Measurements from ENCODE around the gene MZT1.

The MZT1 gene

DNA sequence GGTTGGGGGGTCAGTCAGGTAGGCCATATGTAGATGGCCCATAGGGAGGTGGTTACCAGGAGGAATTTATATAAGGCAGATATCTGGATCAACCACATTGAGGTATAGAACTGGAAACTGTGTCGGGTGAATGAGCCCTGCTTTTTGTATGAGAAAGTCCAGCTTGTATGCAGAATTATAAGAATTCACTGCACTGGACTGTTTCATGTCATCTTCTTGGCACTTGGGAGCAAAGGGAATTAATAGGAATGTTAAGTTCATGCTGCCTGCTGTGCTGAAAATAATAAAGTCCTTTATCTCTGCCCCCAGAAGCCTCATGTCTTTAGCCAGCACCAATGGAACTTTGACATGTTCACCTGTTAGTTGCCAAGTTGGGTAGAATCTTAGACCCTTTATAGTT is 12.6 kb upstream of the MZT1 start:
- Histone ChIP-seq H3K9me3 (ENCODE audit: control insufficient read depth, insufficient read depth, low read depth, low read length) (no peaks in the 10 kb centered on the region), H3K4me1 (ENCODE audit: control insufficient read depth, insufficient read depth, low read length) (no peaks in the 10 kb centered on the region), H3K27ac (ENCODE audit: extremely low read depth, low read depth, low read length) (no peak overlapping the region), H3K36me3 (ENCODE audit: control insufficient read depth in 2 of 2, insufficient read depth in 1 of 2, low read length in 2 of 2) (peaks cover 6 to 85% of the 10 kb centered on the region in 2 experiments), H3K4me3 (ENCODE audit: low read depth, low read length) (no peak overlapping the region)
- ChIA-PET CTCF (no interaction called here), POLR2A (no interaction called here)
- TF ChIP-seq SCRT1 (tag by site-specific recombination; IDR thresholded peaks at IDR 0.05; ENCODE audit: borderline replicate concordance) = no peak
- TF ChIP-seq ZNF639 (tag by site-specific recombination; IDR thresholded peaks at IDR 0.05) = no peak
- no peak for TF ChIP-seq ZNF654 (tag by site-specific recombination; IDR thresholded peaks at IDR 0.05; ENCODE audit: low read depth)
- TF ChIP-seq ZNF138 (tag by site-specific recombination; IDR thresholded peaks at IDR 0.05; ENCODE audit: borderline replicate concordance) = no peak
- no peak for TF ChIP-seq HOXC10 (CRISPR knock-in tag; IDR thresholded peaks at IDR 0.05)
- TF ChIP-seq ZNF561 (tag by site-specific recombination; IDR thresholded peaks at IDR 0.05; ENCODE audit: borderline replicate concordance) = no peak

DNA sequence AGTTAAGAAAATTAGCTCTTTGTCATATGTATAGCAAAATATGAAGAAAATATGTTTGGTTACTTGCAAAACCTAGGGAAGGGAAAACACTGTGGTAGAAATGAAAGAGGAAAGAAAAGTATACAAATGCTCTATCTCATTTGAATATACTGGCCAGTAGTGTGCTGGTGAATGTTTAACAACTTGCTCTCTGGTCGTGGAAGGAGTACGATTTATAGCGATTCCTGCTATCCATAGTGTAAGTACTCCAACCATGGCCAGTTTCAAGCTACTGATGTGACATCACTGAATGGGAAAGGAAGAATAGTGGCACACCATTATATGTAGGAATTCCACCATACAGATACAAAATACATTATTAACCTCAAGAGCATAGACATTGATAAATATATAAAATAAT is 9.6 kb upstream of the MZT1 start:
- ChIA-PET POLR2A (no interaction called here), CTCF (no interaction called here)
- Histone ChIP-seq H3K9me3 (ENCODE audit: control insufficient read depth, insufficient read depth, low read depth, low read length) (no peaks in the 10 kb centered on the region), H3K4me3 (ENCODE audit: low read depth, low read length) (no peak overlapping the region), H3K27ac (ENCODE audit: extremely low read depth, low read depth, low read length) (no peak overlapping the region), H3K4me1 (ENCODE audit: control insufficient read depth, insufficient read depth, low read length) (no peaks in the 10 kb centered on the region), H3K36me3 (ENCODE audit: control insufficient read depth in 2 of 2, insufficient read depth in 1 of 2, low read length in 2 of 2) (peaks cover 6 to 82% of the 10 kb centered on the region in 2 experiments)
- TF ChIP-seq ZNF155 (tag by site-specific recombination; IDR thresholded peaks at IDR 0.05) (no peak), FEZF1 (tag by site-specific recombination; IDR thresholded peaks at IDR 0.05) (no peak), ZNF560 (tag by site-specific recombination; IDR thresholded peaks at IDR 0.05; ENCODE audit: borderline replicate concordance) (no peak), ZFP69B (tag by site-specific recombination; IDR thresholded peaks at IDR 0.05) (no peak), ZNF26 (tag by site-specific recombination; IDR thresholded peaks at IDR 0.05) (no peak), ZNF514 (tag by site-specific recombination; IDR thresholded peaks at IDR 0.05) (no peak)
- TF ChIP-seq, protein P1, sequence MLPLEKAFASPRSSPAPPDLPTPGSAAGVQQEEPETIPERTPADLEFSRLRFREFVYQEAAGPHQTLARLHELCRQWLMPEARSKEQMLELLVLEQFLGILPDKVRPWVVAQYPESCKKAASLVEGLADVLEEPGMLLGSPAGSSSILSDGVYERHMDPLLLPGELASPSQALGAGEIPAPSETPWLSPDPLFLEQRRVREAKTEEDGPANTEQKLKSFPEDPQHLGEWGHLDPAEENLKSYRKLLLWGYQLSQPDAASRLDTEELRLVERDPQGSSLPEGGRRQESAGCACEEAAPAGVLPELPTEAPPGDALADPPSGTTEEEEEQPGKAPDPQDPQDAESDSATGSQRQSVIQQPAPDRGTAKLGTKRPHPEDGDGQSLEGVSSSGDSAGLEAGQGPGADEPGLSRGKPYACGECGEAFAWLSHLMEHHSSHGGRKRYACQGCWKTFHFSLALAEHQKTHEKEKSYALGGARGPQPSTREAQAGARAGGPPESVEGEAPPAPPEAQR (tag by site-specific recombination; IDR thresholded peaks at IDR 0.05) = no peak
- TF ChIP-seq, protein P2, sequence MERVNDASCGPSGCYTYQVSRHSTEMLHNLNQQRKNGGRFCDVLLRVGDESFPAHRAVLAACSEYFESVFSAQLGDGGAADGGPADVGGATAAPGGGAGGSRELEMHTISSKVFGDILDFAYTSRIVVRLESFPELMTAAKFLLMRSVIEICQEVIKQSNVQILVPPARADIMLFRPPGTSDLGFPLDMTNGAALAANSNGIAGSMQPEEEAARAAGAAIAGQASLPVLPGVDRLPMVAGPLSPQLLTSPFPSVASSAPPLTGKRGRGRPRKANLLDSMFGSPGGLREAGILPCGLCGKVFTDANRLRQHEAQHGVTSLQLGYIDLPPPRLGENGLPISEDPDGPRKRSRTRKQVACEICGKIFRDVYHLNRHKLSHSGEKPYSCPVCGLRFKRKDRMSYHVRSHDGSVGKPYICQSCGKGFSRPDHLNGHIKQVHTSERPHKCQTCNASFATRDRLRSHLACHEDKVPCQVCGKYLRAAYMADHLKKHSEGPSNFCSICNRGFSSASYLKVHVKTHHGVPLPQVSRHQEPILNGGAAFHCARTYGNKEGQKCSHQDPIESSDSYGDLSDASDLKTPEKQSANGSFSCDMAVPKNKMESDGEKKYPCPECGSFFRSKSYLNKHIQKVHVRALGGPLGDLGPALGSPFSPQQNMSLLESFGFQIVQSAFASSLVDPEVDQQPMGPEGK (tag by site-specific recombination; IDR thresholded peaks at IDR 0.05) = no peak

DNA sequence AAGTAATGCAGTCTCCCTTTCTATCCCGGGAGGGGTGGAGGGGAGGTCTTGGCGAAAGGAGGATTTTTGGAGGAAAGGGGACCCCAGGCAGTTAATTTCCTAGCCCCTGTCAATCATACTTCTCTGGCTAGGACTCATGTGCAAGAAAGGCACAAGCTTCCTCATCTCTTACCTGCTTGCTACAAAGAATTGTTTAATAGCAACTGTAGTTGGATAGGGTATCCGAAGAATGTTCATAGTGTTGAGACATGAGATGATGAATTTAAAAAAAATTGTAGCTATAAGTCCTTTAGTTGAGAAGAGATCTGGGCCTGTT is 819 bp upstream of the MZT1 start:
- CTCF ChIA-PET = interaction anchor here (0.6 kb wide), 2 partner anchors 46 to 86 kb away, joined by 3 to 4 read pairs; no protein-coding TSS in a partner anchor
- H3K27ac ChIP-seq (ENCODE audit: extremely low read depth, low read depth, low read length) = no peak overlapping the region; the same call in 1 of the 2 replicates

More for the DNA sequence above, 819 bp upstream of the MZT1 start:
- H3K36me3 ChIP-seq (ENCODE audit: control insufficient read depth in 2 of 2, insufficient read depth in 1 of 2, low read length in 2 of 2) = peaks cover 0 to 56% of the 10 kb centered on the region in 2 experiments; a peak in 1 of 3 replicates
- H3K4me1 ChIP-seq (ENCODE audit: control insufficient read depth, insufficient read depth, low read length) = no peaks in the 10 kb centered on the region
- no peaks in the 10 kb centered on the region for H3K9me3 ChIP-seq (ENCODE audit: control insufficient read depth, insufficient read depth, low read depth, low read length)
- TF ChIP-seq ZNF426 (tag by site-specific recombination; IDR thresholded peaks at IDR 0.05) (no peak), ZNF555 (tag by site-specific recombination; conservative IDR thresholded peaks at IDR 0.05) (no peak), ZNF404 (tag by site-specific recombination; IDR thresholded peaks at IDR 0.05) (no peak), ZNF558 (tag by site-specific recombination; IDR thresholded peaks at IDR 0.05) (no peak), ZNF10 (tag by site-specific recombination; IDR thresholded peaks at IDR 0.05) (no peak), TRIM28 (IDR thresholded peaks at IDR 0.05; ENCODE audit: borderline replicate concordance, low read length) (no peak), ZNF433 (tag by site-specific recombination; IDR thresholded peaks at IDR 0.05; ENCODE audit: low read depth) (no peak)
- TF ChIP-seq, protein P3, sequence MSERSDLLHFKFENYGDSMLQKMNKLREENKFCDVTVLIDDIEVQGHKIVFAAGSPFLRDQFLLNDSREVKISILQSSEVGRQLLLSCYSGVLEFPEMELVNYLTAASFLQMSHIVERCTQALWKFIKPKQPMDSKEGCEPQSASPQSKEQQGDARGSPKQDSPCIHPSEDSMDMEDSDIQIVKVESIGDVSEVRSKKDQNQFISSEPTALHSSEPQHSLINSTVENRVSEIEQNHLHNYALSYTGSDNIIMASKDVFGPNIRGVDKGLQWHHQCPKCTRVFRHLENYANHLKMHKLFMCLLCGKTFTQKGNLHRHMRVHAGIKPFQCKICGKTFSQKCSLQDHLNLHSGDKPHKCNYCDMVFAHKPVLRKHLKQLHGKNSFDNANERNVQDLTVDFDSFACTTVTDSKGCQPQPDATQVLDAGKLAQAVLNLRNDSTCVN (tag by site-specific recombination; optimal IDR thresholded peaks at IDR 0.05) = no peak
- POLR2A ChIA-PET = interaction anchor here (1.0 to 1.1 kb wide), 2 partner anchors 51 to 330 kb away, joined by 3 read pairs; partner anchors contain the start of gene KLF5
- peak overlapping the region; percentile 85 for H3K4me3 ChIP-seq (ENCODE audit: low read depth, low read length)
